Measurements from ENCODE around the gene MFAP3.
A peak's percentile ranks its signal among the peaks of the same experiment; 100 is the strongest.
"Not testable (repeated sequence)": the region's sequence is repeated elsewhere in the genome, so short reads cannot be mapped to it uniquely, and the experiment has no call there.

Gene MFAP3

GRCh38 chr5:154038707-154039457, at the start of gene MFAP3, which contains the start of gene FAM114A2:
Gene MFAP3 (plus strand): TSS chr5:154038967. CDS start chr5:154049723, 10,756 bp downstream.
Gene FAM114A2 (minus strand): TSS chr5:154038910. CDS start chr5:154034953, 3,957 bp downstream.
- DNase-seq: peak; percentile 90 to 93

DNA sequence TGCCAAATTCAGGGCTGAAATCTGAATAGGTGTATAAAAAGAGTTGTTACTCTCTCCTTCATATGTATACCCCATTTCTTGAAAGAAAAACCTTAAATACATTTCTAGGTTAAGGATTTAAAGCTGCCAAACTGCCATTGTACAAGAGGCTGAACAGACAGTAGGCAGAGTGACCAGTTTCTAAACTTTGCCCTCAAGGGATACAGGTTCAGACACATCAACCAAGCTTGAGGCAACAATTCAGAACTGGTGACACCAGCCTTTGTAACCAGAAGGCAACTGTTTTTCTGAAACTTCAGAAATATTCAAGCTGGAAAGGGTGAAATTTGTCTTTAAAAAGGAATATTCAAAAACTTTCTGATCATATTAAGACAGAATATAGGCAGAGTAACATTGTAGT, 47.6 kb upstream of the MFAP3 start:
- DNase-seq: no peak

- DNase-seq: no peak
Observed at GRCh38 chr5:153998010-153998409, 40.8 kb upstream of the MFAP3 start.

- DNase-seq: no peak
Observed at GRCh38 chr5:153998768-153999167, 40.0 kb upstream of the MFAP3 start.

DNA sequence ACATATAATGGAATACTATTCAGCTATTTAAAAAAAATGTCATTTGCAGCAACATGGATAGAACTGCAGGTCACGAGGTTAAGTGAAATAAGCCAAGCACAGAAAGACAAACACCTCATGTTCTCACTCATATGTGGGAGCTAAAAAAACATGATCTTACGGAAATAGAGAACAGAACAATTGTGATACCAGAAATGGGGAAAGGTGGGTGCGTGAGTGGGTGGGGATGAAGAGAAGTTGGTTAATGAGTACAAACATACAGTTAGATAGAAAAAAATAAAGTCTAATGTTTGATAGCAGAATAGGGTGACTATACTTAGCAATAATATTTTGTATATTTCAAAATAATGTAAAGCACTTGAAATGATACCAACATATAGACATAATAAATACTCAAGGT, 38.8 kb upstream of the MFAP3 start:
- DNase-seq: no peak

GRCh38 chr5:154000703-154001102, 38.1 kb upstream of the MFAP3 start:
- DNase-seq: no peak

DNA sequence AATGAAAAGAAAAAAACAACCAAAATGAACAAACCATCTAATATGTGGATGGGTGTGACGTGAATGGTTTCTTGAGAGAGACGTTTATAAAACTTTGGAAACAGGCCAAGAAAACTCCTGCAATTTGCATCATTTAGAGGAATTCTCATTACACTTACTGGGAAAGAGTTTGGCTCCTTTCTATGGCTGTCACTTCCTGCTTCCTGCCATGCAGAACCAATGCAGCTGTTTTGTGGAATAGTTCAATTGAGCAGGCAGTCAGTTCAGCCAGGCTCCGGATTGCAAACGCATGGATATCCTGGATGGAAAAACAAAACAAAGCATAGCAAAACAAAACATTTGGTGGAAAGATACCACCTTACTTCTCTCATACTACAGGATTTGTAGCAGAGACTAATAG, 36.7 kb upstream of the MFAP3 start:
- no peak for DNase-seq

DNA sequence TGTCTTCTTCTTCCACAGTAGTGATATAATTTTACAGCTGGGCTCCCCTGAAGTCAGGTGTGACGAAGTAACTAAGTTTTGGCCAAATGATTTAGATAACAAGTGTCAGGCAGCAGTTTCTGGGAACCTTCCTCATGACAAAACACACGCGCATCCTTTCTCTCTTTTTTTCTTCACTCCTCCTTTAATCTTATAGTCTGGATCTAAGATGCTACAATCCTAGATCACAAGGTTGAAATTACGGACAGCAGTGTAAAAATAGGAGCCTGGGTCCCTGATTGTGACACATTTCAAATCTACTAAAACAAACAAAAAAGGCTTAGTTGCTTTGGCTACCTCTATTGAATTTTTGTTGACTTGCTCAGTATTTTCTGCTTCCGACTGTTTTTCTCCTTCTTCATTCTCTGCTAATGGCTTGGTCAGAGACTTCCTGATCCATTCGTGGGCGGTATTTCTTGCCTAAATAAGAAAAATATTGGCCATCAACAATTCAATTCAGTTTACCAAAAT, 36.2 kb upstream of the MFAP3 start:
- no peak for DNase-seq

DNA sequence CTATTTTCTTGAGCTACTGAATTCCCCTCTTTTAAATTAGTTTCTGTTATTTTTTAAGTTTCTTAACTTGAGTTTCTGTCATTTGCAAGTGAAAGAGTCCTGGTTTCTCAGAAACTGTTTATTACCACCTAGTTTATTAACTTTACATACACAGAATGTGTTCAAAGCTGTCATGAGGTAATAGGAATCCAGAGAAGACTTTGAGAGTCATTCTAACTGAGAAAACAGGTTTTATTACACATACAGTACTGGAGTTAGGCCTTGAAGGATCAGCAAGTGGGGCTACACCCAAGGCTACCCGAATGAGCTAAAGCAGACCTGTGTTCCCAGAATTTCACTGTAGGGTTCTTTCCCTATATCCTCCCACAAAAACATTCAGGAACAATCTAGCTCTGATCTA, 33.1 kb upstream of the MFAP3 start:
- no peak for DNase-seq

GRCh38 chr5:154010660-154011059, 28.1 kb upstream of the MFAP3 start:
- no peak for DNase-seq

- DNase-seq: no peak
Observed at GRCh38 chr5:154015071-154015693, 23.6 kb upstream of the MFAP3 start.

DNA sequence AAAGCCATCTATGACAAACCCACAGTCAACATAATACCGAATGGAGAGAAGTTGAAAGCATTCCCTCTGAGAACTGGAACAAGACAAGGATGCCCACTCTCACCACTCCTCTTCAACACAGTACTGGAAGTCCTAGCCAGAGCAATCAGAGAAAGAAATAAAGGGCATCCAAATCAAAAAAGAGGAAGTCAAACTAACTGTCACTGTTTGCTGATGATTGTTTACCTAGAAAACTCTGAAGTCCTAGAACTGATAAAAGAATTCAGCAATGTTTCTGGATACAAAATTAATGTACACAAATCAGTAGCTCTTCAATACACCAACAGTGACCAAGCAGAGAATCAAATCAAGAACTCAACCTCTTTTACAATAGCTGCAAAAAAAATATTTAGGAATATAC, 19.8 kb upstream of the MFAP3 start:
- DNase-seq: not testable (repeated sequence)

- DNase-seq: no peak
Observed at GRCh38 chr5:154025951-154026350, 12.8 kb upstream of the MFAP3 start.

DNA sequence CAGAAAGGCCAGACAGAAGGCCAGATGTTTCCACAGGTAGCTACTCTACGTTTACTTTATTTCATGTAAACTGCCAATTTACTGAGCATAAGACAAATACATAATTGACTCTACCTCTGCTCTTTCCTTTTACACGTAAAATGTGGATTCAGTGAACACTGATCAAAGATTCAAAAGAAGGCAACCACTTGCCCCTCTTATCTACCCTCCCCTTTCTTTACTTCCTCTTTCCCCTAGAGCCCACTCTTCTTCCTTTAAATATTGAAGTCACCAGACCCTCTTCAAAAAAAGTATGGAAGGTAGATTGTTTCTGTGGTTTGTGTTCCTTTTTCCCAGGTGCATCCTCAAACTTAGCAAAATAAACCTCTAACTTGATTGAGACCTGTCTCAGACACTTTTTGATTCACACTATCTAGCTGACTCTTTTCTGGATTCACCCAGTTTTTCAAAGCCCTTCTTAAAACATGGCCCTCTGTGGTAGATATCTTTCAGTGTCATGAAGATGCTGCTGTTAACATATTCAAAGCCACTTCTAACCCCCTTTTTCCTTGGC, 6.8 kb upstream of the MFAP3 start:
- DNase-seq: no peak

DNA sequence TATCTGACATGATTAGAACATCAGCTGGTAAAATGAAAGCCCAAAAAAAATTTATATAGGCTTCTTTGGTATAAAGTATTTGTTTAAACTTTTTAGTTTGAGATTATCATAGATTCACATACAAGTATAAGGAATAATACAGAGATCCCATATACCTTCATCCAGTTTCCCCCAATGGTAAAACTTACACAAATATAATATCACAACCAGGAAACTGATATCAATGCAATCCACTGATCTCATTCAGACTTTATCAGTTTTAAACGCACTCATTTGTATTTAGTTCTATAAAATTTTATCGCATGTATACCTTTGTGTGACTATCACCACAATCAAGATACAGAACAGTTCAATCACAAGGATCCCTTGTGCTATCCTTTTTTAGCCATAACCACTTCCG, 3.8 kb upstream of the MFAP3 start:
- DNase-seq: no peak

- DNase-seq: no peak
Observed at GRCh38 chr5:154038261-154038706, 483 bp upstream of the MFAP3 start.

GRCh38 chr5:154039458-154039829, 677 bp downstream of the MFAP3 start:
- DNase-seq: no peak

- no peak for DNase-seq
Observed at GRCh38 chr5:154042766-154043165, 4.0 kb downstream of the MFAP3 start.

DNA sequence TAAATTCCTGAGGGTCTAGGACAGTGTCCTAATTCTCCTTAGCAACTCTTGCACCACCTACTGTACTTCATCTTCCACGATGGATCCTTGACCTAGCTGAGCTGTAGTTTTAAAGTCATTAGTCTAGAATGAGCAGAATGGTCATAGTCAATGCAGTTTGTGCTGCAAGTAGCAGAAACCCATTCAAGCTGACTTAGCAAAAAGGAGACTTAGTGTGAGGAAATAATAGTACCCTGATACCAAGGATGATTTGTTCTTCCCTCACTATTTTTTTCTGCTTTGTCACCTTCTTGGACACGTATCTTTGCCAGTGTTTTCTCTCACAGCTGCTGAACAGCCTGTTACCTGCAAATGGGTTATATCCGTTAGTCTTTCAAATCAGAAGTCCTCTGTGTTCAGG, 5.3 kb downstream of the MFAP3 start:
- no peak for DNase-seq

GRCh38 chr5:154044581-154044980, 5.8 kb downstream of the MFAP3 start:
- DNase-seq: no peak

DNA sequence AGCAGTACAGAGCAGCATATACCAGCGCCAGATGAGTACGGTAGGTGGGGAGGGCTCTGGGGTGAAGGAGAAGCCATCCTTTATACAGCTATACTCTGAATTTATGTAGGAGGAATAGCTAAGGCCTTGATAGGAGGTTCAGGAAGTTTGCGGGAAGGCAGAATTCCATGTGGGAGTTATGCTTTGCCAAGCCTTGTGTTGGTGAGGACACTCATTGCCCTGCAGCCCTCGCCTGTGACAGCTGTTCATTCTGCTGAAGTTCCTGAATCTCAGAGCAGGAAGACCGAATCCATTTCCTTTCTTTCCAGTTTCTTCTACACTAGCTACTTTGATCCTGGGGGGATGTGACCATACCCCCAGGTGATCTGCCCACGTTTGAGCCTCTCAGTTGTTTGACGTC, 7.7 kb downstream of the MFAP3 start:
- no peak for DNase-seq

DNA sequence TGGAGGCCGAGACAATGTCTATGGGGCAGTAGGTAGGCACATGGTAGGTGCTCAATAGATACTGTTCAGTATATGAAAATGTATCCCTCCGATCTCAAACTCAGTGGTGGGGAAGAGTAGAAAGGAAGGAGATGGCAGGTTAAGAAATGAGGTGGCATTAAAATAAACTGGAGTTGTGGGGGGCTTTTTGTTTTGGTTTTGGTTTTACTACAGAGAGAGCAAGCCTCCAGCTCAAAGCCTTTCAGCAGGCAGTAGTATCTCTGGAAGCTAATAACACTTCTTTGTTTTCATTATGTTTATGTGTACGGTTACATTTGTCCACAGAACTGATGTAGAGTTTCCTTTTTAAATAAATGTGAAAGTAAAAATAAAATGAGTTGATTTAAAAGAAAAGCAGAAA, 8.6 kb downstream of the MFAP3 start:
- no peak for DNase-seq

DNA sequence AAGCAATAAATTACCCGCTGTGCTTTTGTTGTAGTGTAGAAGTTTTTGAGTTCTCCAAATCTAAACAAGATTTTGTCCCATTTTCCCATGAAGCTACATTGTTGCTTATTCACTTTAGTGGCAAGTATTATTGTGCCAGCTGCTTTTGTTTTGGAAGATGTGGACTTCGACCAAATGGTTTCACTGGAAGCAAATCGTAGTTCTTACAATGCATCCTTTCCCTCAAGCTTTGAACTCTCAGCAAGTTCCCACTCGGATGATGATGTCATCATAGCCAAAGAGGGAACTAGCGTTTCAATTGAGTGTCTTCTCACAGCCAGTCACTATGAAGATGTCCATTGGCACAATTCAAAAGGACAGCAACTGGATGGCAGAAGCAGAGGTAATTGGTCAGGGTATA, 10.9 kb downstream of the MFAP3 start:
- no peak for DNase-seq

- no peak for DNase-seq
Observed at GRCh38 chr5:154053468-154053867, 14.7 kb downstream of the MFAP3 start.

Data from activated T-cell treated with anti-CD3 and anti-CD28 coated beads, Interleukin-2, amount 50 U/mL, for 48 hours (primary cell).